ENCODE results near the gene SMG1.
"Not testable (repeated sequence)": the region's sequence is repeated elsewhere in the genome, so short reads cannot be mapped to it uniquely, and the experiment has no call there.

Gene SMG1

DNA sequence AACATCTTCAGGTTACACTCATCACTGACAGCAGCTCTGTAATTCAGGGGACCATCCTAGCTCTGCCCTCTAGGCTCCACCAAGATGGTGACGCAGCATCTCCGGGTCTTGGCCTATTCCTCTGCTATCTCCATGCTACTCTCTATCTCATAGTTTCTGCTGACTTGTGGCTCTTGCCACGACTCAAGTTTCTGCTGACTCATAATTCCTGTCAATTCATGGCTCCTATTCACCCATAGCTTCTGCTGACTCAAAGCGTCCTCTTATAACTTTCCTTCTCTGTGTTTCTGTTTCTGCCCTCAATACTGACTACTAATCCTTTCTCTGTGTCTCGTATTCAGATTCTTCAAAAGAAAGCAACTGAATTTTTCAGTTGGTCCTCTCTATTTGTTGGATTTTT is 163.5 kb downstream of the SMG1 start:
- not testable (repeated sequence) for DNase-seq (ENCODE audit: low read depth, low spot score)

DNA sequence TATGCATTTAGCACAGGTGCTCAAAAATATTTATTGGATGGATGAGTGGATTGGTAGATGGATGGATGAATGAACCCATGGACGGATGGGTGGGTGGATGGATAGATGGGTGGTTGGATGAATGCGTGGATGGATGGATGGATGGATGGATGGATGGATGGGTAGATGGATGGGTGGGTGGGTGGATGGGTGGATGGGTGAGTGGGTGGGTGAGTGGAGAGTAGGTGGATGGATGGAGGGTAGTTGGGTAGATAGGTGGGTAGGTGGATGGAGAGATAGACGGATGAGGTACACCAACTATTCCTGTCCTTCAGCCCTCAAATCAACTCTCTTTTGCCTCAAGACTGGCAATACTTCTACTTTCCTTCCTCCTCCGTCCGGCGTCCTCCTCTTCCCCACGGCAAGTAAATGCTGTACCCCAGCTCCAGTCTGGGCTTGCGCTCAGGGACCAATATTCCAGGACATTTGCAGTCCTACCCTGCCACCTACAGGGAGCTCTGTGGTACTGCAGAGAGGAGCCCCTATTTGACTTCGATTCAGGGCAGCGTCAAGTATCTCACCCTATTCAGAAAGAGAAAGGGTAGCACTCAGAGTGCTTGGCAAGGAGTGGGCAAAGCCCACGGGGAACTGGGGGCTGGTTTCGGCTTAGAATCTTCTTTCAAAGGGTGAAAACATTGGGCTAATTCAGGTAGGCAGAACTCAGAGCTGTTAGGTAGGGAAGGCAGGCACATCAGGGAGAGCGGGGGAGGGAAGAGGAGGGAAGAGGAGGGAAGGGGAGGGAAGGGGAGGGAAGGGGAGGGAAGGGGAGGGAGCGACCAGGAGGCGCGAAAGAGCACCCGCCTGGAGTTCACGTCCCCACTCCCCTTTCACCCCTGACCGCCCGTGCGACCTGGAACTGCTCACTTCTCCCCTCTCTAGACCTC is 166.3 kb downstream of the SMG1 start:
- DNase-seq (ENCODE audit: low read depth, low spot score), result not testable (repeated sequence)

DNA sequence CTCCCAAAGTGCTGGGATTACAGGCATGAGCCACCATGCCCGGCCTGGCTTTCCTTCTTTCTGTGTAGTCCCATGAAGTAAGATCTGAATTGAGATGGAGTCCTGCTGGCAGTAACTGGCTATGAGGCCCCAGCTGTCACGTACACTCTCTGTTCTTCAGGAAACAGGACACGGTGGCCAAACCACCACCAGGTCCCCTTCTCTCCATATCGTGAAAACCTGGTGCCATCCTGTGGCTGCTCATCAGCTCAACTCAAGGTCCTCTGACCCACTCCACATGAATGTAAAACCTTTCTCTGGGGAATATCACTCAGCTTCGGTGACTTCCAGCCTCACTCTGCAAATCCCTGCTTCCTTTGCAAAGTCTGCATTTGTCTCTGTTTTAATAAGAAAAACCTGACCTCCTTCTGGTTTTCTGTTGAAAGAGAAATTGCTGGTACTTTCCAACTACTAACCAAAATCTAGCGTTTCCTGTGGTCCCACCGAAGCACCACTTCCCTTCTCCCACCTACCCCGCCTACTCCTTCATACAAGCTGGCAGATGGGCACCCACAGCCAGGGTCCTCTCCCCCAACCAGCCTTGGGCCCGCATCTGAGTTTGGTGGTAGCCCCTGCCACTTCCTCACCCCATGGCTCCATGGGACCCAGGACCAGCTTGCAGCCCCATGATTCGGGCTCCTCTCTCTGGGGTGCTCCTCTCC is 168.1 kb downstream of the SMG1 start:
- not testable (repeated sequence) for DNase-seq (ENCODE audit: low read depth, low spot score)

DNA sequence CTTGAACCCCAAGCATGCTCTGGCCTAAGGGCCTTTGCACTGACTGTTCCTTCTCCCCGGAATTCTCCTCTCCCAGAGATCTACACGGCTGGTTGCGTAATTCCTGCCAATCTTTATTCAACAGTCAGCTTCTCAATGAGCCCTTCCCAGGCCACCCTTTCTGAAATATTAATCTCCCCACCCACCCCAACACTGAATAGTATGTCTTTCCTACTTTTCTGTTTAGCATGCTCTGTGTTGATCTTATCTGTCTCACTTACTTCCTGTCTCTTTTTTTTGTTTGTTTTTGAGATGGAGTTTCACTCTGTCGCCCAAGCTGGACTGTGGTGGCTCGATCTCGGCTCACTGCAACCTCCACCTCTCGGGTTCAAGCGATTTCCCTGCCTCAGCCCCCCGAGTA is 169.6 kb downstream of the SMG1 start:
- DNase-seq (ENCODE audit: low read depth, low spot score), result not testable (repeated sequence)
